HG02571 (cell line): ENCODE measurements around the gene TEX264.

Experiments
- ATAC-seq: cut with Tn5 transposase; IDR thresholded peaks from one replicate; pipeline ENCODE4 v1.9.1; 2021; ENCODE audit warnings: mild to moderate bottlenecking, moderate library complexity; ENCODE audit not compliant: unreplicated experiment

The TEX264 gene

GRCh38 chr3:51673802-51674654 lies 3.0 kb downstream of the TEX264 start:
- no peak for ATAC-seq

GRCh38 chr3:51675201-51675611 lies 4.2 kb downstream of the TEX264 start:
- no peak for ATAC-seq

- no peak for ATAC-seq
Observed at GRCh38 chr3:51676102-51676640, 5.1 kb downstream of the TEX264 start.

- ATAC-seq = no peak
Observed at GRCh38 chr3:51677358-51677757, 6.3 kb downstream of the TEX264 start.

- ATAC-seq = no peak
Observed at GRCh38 chr3:51678186-51678585, 7.1 kb downstream of the TEX264 start.

DNA sequence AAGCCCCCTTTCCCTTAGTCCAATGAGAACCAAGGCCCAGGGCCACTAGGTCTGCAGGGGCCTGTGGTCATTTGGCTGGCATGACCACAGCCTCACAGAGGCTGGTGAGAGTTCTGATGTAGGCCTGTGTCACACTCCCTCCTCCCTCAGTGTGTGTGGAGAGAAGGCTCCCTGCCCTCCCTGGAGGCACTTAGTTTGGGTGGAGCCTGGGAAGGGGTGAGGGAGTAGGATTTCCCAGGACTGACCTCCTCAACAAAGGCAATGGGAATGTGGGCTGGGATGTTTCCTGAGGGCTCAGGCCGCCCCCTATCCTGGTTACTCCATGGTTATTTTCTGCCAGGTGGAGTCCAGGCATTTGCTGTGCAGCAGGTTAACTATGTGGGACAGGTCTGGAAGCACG lies 7.6 kb downstream of the TEX264 start:
- no peak for ATAC-seq

GRCh38 chr3:51679318-51679717 lies 8.3 kb downstream of the TEX264 start:
- no peak for ATAC-seq

DNA sequence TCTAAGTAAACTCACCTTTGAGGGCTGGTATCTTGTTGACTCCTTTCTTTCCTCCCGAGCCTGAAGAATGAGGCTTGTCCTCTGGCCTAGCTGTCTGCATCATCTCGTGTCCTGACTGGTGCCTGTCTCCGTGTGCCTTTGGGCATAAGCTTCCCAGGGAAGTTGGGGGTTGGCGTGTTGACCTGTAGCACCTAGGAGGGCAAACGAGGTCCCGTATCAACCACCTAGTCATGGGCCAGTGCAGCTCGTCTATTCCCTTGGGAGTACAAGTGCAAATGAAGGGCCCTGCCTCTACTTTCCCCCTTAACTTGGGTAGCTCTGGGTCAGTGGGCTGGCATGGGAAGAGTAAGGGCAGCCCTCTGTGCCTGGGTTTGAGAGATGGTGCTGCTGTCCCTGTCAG lies 8.7 kb downstream of the TEX264 start:
- no peak for ATAC-seq

GRCh38 chr3:51680196-51680595 lies 9.1 kb downstream of the TEX264 start:
- no peak for ATAC-seq

DNA sequence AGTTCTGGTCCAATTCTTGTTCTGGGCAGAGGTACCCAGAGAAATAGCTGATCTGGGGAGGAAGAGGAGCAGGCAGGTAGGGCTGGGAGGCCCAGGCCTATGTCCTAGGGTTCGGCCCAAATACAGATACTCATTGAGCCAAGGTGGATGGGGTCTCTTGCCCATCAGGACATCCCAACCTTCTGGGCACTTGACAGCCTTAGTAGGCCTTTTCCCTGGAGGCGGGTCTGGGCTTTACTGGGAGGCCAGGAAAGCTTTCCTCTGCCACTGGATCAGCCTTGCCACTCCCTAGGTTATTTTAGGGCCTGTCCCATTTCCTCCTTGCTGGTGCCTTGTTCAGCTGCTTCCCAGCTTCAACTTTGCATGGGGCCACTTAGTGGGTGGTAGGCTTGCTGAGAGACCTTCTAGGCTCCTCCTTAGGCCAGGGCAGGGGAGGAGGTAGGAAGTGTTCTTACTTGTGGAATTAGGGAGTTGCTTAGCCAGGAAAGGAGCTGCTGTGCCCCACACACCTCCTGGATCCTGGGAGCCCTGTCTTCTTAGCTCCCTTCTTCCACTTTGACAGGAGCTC lies 9.7 kb downstream of the TEX264 start:
- ATAC-seq = no peak

DNA sequence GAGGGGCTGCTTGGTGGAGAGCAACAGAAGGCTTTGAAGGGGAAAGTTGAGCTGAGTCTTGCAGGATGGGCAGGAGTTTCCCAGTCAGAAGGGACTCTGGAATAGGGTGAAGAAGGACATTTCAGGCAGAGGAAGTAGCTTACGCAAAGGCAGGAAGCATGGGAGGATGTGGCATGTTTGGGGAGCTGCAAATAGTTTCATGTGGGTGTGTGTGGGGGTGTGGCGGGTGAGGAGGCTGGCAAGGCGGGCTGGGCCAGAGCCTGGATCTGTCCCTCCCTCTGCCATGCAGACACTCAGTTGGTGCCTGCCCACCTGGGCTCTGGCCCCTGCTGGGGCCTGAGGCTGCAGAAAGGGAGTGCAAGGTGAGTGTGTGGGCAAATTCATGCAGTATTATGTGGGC lies 10.4 kb downstream of the TEX264 start:
- no peak for ATAC-seq

GRCh38 chr3:51682079-51682478 lies 11.0 kb downstream of the TEX264 start:
- peak; percentile 72 for ATAC-seq

- ATAC-seq = no peak
Observed at GRCh38 chr3:51682526-51682925, 11.5 kb downstream of the TEX264 start.

- no peak for ATAC-seq
Observed at GRCh38 chr3:51683566-51683965, 12.5 kb downstream of the TEX264 start.

DNA sequence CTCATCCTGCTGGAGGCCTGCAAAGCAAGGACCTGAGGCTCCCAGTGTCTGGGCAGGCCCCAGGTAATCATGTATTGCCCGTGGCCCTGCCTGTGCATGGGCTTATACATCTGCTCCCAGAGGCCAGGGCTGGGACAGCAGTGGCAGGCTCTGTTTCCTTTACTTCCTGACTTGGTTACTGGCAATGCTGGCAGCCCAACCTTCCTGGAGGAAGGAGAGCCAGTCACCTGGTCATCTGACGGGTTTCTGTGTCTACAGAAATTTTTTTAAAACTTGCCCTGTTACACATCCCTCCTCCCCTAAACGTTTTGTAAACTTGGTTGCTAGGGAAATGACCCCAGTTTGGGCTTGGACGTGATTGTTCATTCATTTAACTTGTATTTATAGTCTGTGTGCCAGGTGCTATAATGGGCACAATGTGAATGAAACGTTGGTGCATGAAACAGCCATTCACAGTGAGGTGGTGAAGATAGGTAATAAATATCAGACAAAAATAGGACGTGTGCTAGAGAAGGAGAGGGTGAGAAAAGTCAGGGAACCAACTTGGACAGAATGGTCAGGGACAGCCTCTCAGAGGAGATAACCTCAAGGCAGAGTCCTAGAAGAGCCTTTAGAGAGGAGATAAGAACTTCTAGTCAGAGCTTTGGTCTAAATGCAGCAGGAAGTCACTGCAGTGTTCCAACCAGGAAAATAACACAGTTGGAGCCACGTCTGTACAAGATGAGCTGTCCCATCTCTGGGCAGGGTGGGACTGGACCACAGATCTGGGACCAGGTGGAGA lies 14.1 kb downstream of the TEX264 start:
- no peak for ATAC-seq

DNA sequence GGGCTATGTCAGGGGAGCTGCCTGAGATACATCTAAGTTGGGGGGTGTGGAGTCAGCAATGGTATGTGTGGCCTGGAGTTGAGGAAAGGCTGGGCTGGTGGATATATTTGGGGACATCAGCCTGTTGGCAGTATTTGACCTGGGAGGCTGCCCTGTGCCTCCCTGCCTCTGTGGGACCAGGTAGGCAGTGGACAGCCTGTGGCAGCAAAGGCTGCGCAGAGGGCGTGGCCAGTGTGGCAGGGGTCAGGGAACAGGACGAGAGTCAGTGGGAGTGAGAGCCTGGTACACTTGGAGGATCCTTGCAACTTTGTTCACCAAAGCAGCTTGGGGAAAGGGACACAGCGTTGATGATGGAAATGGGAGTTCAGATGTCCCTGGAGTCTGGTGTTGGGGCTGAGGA lies 15.0 kb downstream of the TEX264 start:
- no peak for ATAC-seq

DNA sequence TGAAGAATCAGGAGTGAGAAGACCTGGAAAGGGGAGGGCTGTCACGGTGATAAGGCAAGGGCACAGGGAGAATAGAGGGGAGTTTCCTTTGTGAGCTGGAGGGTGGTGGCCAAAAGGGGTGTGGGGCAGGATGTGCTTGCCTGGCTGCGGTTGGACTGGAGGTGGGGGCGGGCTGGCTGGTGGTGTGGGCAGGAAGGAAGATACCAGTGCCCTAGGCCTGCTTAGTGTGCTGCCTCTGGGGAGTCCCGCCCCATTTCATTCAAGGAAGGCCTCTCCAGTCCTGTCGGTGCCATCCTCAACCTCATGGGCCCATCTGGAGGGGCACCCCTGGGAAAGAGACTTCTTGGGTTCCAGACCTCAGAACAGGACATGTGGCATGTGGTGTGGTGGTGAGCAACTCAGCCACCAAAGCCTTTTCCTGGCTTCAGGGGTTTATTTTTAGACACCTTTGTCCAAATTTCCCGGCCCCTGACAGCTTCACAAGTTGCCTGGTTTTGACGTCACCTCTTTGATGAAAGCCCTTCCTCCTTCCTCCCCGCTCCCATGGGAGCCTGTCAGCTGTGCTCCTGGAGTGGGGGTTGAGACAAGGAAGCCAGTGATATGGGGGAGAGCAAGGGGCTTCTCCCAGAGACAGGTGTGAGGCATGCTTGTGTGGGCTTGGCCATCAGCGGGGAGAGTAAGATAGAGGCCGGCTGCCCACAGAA lies 15.6 kb downstream of the TEX264 start:
- ATAC-seq = peak; percentile 41

DNA sequence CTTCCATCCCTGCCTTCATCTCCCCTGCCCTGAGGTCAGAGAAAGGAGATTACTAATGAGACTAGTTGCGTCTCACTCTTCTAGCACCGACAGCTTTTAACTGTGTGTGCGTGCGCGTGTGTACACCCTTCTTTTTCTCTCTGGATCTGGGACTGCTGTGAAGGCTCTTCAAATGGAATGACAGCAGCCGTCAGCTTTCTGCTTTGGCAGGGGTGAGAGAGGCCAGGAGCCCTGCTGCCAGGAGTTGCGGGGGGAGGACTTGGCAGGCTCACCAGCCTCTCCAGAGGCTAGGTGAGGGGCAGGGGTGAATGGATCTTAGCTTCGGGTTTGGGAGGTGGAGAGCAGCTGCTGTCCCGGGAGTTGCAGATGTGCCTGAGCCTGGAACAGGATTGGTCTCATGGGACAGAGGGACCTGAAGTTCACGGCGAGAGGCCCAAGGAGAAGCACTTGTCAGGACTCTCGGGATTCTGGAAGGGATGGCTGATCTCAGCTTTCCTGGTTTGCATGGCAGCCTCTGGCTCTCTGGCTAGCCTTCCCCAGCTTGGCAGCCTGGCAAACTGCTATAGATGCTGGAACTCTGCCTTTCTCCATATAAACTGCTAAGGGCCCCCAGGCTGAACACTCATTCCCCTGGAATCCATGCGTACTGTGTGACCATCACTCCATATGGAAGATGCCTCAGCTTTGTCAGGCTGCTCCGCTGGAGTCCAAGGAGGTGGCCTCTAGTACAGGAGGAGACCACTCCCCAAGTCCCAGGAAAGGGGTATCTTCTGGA lies 16.6 kb downstream of the TEX264 start:
- ATAC-seq = no peak

- no peak for ATAC-seq
Observed at GRCh38 chr3:51688206-51688600, 17.2 kb downstream of the TEX264 start.

GRCh38 chr3:51691021-51691420 lies 20.0 kb downstream of the TEX264 start:
- no peak for ATAC-seq
